Fibroblast of lung (primary cell): ENCODE results near the gene ANKS6.

ENCODE experiments used
- EZH2 ChIP-seq: IDR thresholded peaks from 2 replicates; pipeline ENCODE4 v1.5.1; 2012; ENCODE audit warnings: low read length, control low read depth, mild to moderate bottlenecking; ENCODE audit errors: missing control alignments
- TF ChIP-seq, protein P1 (sequence below), 2 donors: IDR thresholded peaks in 1 of 2; conservative IDR thresholded peaks in 1 of 2; 1 replicate in 1 of 2; 2 replicates in 1 of 2; pipeline ENCODE4 v1.5.1; 2011 to 2012; ENCODE audit warnings: low read length in 2 of 2, control low read depth in 1 of 2, inconsistent platforms in 1 of 2, low read depth in 1 of 2, mild to moderate bottlenecking in 1 of 2

DNA sequence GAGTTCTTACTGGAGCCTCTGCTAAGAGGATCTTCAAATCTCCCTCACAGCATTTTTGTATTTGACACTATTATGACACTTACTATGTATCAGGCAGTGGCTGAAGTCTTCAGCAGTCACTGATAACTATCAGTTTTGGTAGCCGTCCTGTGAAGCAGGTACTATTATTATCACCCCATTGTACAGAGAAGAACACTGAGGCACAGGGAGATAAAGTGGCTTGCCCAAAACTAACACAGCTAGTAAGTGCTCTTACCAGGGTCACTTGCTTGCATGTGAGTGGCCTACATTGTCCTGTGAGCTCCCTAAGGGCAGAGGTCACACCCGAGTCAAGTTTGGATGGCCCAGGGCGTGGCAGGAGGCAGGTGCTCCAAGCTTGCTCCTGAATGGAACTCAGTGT is 104.5 kb downstream of the ANKS6 start:
- TF ChIP-seq, protein P1, sequence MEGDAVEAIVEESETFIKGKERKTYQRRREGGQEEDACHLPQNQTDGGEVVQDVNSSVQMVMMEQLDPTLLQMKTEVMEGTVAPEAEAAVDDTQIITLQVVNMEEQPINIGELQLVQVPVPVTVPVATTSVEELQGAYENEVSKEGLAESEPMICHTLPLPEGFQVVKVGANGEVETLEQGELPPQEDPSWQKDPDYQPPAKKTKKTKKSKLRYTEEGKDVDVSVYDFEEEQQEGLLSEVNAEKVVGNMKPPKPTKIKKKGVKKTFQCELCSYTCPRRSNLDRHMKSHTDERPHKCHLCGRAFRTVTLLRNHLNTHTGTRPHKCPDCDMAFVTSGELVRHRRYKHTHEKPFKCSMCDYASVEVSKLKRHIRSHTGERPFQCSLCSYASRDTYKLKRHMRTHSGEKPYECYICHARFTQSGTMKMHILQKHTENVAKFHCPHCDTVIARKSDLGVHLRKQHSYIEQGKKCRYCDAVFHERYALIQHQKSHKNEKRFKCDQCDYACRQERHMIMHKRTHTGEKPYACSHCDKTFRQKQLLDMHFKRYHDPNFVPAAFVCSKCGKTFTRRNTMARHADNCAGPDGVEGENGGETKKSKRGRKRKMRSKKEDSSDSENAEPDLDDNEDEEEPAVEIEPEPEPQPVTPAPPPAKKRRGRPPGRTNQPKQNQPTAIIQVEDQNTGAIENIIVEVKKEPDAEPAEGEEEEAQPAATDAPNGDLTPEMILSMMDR (conservative IDR thresholded peaks at IDR 0.05 in 1 of 2, IDR thresholded peaks at IDR 0.05 in 1 of 2; ENCODE audit: low read depth in 1 of 2, low read length in 2 of 2): no peak
- no peak for TF ChIP-seq EZH2
